Measurements from ENCODE around the gene POU2F1. TPM values are rescaled to one million over a fixed set of nuclear protein-coding genes. Genes with fewer than 3 reads are reported as not detected.

POU2F1 gene
- total RNA-seq, 1 experiment from 2014 or later, result 43.2 TPM

DNA sequence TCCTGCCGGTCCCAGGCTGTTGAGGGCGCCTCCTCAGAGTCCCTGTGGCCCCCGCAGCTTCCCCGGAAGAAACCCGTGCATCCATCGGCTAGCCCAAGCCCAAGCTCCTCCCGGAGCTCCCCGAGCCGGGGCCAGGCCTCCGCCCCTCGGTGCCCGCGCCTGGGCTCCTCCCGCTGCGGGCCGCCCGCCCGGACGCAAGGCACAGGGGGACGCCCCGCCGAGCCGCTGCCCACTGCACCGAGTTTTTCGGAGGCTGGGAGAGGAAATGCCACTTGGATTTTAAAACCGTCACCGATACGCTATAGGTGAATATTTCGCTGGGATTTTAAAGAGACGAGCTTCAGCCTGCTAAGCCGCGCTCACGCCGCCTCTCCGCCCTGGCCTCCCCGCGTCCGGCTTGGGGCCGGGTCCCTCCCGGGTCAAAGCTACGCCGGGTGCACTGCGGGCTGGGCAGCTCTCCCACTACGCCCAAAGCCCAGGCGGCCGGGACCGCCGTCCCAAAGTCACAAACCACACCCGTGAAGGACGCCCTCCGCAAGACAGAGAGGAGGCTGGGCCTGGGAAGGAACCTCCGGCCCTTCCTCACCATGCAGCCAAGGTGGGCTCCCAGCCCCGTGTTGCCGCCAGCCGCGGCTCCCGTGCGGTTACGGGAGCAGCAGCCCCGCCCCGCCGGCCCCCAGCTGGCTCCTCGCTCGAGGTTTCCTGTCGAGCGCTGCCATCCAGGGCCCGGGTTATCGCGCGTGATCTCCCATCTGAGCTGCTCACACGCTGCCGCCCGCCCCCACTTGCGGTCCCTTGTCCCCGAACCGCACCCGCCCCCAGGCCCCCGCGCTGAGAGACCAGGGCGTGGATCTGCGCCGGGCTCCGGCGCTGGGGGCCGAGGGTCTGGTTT, 234.5 kb downstream of the POU2F1 start:
- peak overlapping the region; percentile 86 for H3K9ac ChIP-seq (ENCODE audit: low read length)
- DNase-seq, result peak; percentile 85
- peaks cover 21% of the 10 kb centered on the region for H3K4me1 ChIP-seq (ENCODE audit: low read length)
- no peaks in the 10 kb centered on the region; the same call in 1 of the 2 replicates for H3K27me3 ChIP-seq (ENCODE audit: low read length)
- H3K9me2 ChIP-seq (replicated peaks; ENCODE audit: insufficient read depth, low read length), result no peaks in the 10 kb centered on the region
- peak overlapping the region; percentile 100 for H3K4me2 ChIP-seq (ENCODE audit: low read depth, low read length, poor library complexity, severe bottlenecking)
- H3K79me2 ChIP-seq (ENCODE audit: low read length), result no peaks in the 10 kb centered on the region
- H3K4me3 ChIP-seq (ENCODE audit: low read length), result peak overlapping the region; percentile 73
- no peaks in the 10 kb centered on the region for H4K20me1 ChIP-seq (ENCODE audit: insufficient read depth, low read depth, low read length)
- peak overlapping the region; percentile 100 for H2AFZ ChIP-seq (ENCODE audit: low read length)
- no peaks in the 10 kb centered on the region for H3K9me3 ChIP-seq (ENCODE audit: low read length)
- H3K27ac ChIP-seq (ENCODE audit: low read length), result no peak overlapping the region
- no peaks in the 10 kb centered on the region for H3K36me3 ChIP-seq (ENCODE audit: insufficient read depth, low read length)

- Histone ChIP-seq H2AFZ (ENCODE audit: low read length) (peak overlapping the region; percentile 100), H3K9me2 (replicated peaks; ENCODE audit: insufficient read depth, low read length) (no peaks in the 10 kb centered on the region), H3K4me1 (ENCODE audit: low read length) (peaks cover 21% of the 10 kb centered on the region), H3K36me3 (ENCODE audit: insufficient read depth, low read length) (no peaks in the 10 kb centered on the region), H3K79me2 (ENCODE audit: low read length) (no peaks in the 10 kb centered on the region), H3K4me3 (ENCODE audit: low read length) (peak overlapping the region; percentile 73), H3K27me3 (ENCODE audit: low read length) (no peaks in the 10 kb centered on the region; the same call in 1 of the 2 replicates), H3K9ac (ENCODE audit: low read length) (peak overlapping the region; percentile 86), H3K9me3 (ENCODE audit: low read length) (no peaks in the 10 kb centered on the region), H3K27ac (ENCODE audit: low read length) (no peak overlapping the region), H4K20me1 (ENCODE audit: insufficient read depth, low read depth, low read length) (no peaks in the 10 kb centered on the region), H3K4me2 (ENCODE audit: low read depth, low read length, poor library complexity, severe bottlenecking) (peak overlapping the region; percentile 100)
- DNase-seq, result no peak
These were observed 235.2 kb downstream of the POU2F1 start for GRCh38 chr1:167455786-167456446.

DNA sequence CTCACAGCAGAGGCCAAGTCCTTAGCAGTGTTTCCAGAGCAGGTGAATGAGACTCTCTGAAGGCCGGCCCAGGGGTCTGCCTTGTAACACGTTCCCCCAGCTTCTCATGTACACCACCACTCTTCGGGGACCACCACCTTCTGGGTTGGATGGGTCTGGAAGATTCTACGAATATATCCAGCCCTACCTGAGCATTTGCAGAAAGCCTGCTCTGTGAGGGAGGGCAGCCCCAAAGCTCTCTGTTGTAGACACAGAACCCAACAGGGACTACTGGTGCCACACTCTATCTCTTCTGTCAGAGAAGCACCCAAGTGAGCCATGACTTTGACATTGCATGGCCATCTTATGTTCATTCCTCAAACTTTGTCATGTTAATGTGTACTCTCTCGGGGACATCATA, 235.8 kb downstream of the POU2F1 start:
- Histone ChIP-seq H3K79me2 (ENCODE audit: low read length) (no peaks in the 10 kb centered on the region), H3K9me3 (ENCODE audit: low read length) (no peaks in the 10 kb centered on the region), H3K4me1 (ENCODE audit: low read length) (peaks cover 21% of the 10 kb centered on the region), H3K36me3 (ENCODE audit: insufficient read depth, low read length) (no peaks in the 10 kb centered on the region), H3K9me2 (replicated peaks; ENCODE audit: insufficient read depth, low read length) (no peaks in the 10 kb centered on the region), H3K9ac (ENCODE audit: low read length) (no peak overlapping the region), H4K20me1 (ENCODE audit: insufficient read depth, low read depth, low read length) (no peaks in the 10 kb centered on the region), H2AFZ (ENCODE audit: low read length) (no peak overlapping the region), H3K4me3 (ENCODE audit: low read length) (no peak overlapping the region), H3K4me2 (ENCODE audit: low read depth, low read length, poor library complexity, severe bottlenecking) (no peak overlapping the region), H3K27ac (ENCODE audit: low read length) (no peak overlapping the region), H3K27me3 (ENCODE audit: low read length) (no peaks in the 10 kb centered on the region; the same call in 1 of the 2 replicates)
- no peak for DNase-seq

DNA sequence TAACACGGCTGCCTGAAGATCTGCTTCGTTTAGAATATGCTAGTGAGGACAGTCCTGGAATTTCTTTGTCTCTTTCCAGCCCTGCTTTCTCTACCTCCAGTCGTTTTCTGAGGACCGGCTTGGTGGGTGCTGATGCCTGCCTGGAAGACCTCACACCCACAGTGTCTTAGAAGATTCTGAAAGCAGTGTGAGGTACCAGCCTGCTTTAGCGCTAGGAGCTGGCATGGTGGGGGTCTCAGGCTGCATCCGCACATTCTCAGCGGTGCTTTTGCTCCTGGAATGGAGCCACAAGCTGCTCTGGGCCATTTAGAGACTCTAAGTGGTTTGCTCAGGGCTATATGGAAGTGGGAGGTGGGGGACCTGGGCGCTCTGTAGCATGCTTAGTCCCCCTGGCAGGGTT, 236.2 kb downstream of the POU2F1 start:
- Histone ChIP-seq H3K4me2 (ENCODE audit: low read depth, low read length, poor library complexity, severe bottlenecking) (no peak overlapping the region), H3K27ac (ENCODE audit: low read length) (no peak overlapping the region), H3K36me3 (ENCODE audit: insufficient read depth, low read length) (no peaks in the 10 kb centered on the region), H3K9ac (ENCODE audit: low read length) (no peak overlapping the region), H3K27me3 (ENCODE audit: low read length) (no peaks in the 10 kb centered on the region; the same call in 1 of the 2 replicates), H3K9me2 (replicated peaks; ENCODE audit: insufficient read depth, low read length) (no peaks in the 10 kb centered on the region), H4K20me1 (ENCODE audit: insufficient read depth, low read depth, low read length) (no peaks in the 10 kb centered on the region), H3K9me3 (ENCODE audit: low read length) (no peaks in the 10 kb centered on the region), H3K79me2 (ENCODE audit: low read length) (no peaks in the 10 kb centered on the region), H3K4me3 (ENCODE audit: low read length) (no peak overlapping the region), H2AFZ (ENCODE audit: low read length) (no peak overlapping the region), H3K4me1 (ENCODE audit: low read length) (peaks cover 21% of the 10 kb centered on the region)
- DNase-seq, result no peak

DNA sequence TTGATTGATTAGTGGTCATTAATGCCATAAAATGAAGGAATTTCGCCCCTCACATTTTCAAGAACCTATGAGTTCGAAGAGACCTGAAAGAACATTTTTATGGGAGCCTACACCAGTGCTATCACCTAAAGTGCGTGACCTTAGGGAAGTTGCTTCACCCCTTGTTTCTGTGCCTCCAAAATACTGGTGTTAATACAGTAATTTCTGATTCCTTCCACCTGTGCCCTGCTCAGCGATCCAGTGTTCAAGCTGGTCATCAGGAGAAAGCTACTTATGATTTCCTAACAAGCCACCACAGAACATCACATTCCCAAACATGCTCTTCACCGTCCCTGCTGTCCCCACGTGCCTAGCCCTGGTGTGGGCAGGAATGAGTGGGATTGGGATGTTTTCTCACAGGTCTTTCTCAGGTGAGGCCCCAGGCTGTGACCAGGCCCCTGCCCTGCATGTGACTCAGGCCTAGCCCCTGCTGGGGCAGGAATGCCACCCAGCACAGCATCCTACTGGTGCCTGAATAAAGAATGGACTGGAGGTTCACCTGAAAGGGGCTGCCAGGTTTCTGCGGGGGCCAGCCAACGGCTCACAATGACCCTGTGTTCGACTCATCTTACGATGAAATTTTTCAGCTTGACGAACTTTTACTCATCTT, 237.4 kb downstream of the POU2F1 start:
- Histone ChIP-seq H3K36me3 (ENCODE audit: insufficient read depth, low read length) (no peaks in the 10 kb centered on the region), H3K9me3 (ENCODE audit: low read length) (no peaks in the 10 kb centered on the region), H3K27ac (ENCODE audit: low read length) (no peak overlapping the region), H3K9me2 (replicated peaks; ENCODE audit: insufficient read depth, low read length) (no peaks in the 10 kb centered on the region), H3K4me1 (ENCODE audit: low read length) (peaks cover 21% of the 10 kb centered on the region), H3K9ac (ENCODE audit: low read length) (no peak overlapping the region), H4K20me1 (ENCODE audit: insufficient read depth, low read depth, low read length) (no peaks in the 10 kb centered on the region), H3K79me2 (ENCODE audit: low read length) (no peaks in the 10 kb centered on the region), H3K4me2 (ENCODE audit: low read depth, low read length, poor library complexity, severe bottlenecking) (no peak overlapping the region), H3K27me3 (ENCODE audit: low read length) (no peaks in the 10 kb centered on the region; the same call in 1 of the 2 replicates), H2AFZ (ENCODE audit: low read length) (no peak overlapping the region), H3K4me3 (ENCODE audit: low read length) (no peak overlapping the region)
- no peak for DNase-seq

- H3K4me2 ChIP-seq (ENCODE audit: low read depth, low read length, poor library complexity, severe bottlenecking), result no peak overlapping the region
- H3K9ac ChIP-seq (ENCODE audit: low read length), result no peak overlapping the region
- peaks cover 6% of the 10 kb centered on the region for H3K4me1 ChIP-seq (ENCODE audit: low read length)
- H4K20me1 ChIP-seq (ENCODE audit: insufficient read depth, low read depth, low read length), result no peaks in the 10 kb centered on the region
- H3K27ac ChIP-seq (ENCODE audit: low read length), result no peak overlapping the region
- no peaks in the 10 kb centered on the region for H3K9me3 ChIP-seq (ENCODE audit: low read length)
- H2AFZ ChIP-seq (ENCODE audit: low read length), result no peak overlapping the region
- H3K9me2 ChIP-seq (replicated peaks; ENCODE audit: insufficient read depth, low read length), result no peaks in the 10 kb centered on the region
- H3K79me2 ChIP-seq (ENCODE audit: low read length), result no peaks in the 10 kb centered on the region
- H3K27me3 ChIP-seq (ENCODE audit: low read length), result no peaks in the 10 kb centered on the region
- H3K4me3 ChIP-seq (ENCODE audit: low read length), result no peak overlapping the region
- no peaks in the 10 kb centered on the region for H3K36me3 ChIP-seq (ENCODE audit: insufficient read depth, low read length)
- no peak for DNase-seq
These were observed 240.2 kb downstream of the POU2F1 start for GRCh38 chr1:167460836-167461235.

GRCh38 chr1:167462341-167462740, 241.7 kb downstream of the POU2F1 start:
- H3K4me1 ChIP-seq (ENCODE audit: low read length), result no peaks in the 10 kb centered on the region
- no peaks in the 10 kb centered on the region for H3K79me2 ChIP-seq (ENCODE audit: low read length)
- H3K27ac ChIP-seq (ENCODE audit: low read length), result no peak overlapping the region
- no peaks in the 10 kb centered on the region for H3K27me3 ChIP-seq (ENCODE audit: low read length)
- DNase-seq, result no peak
- H2AFZ ChIP-seq (ENCODE audit: low read length), result no peak overlapping the region
- no peaks in the 10 kb centered on the region for H3K36me3 ChIP-seq (ENCODE audit: insufficient read depth, low read length)
- H3K4me3 ChIP-seq (ENCODE audit: low read length), result no peak overlapping the region
- no peak overlapping the region for H3K9ac ChIP-seq (ENCODE audit: low read length)
- no peaks in the 10 kb centered on the region for H3K9me3 ChIP-seq (ENCODE audit: low read length)
- H3K9me2 ChIP-seq (replicated peaks; ENCODE audit: insufficient read depth, low read length), result no peaks in the 10 kb centered on the region
- H3K4me2 ChIP-seq (ENCODE audit: low read depth, low read length, poor library complexity, severe bottlenecking), result no peak overlapping the region
- no peaks in the 10 kb centered on the region for H4K20me1 ChIP-seq (ENCODE audit: insufficient read depth, low read depth, low read length)

GRCh38 chr1:167463080-167463479, 242.4 kb downstream of the POU2F1 start:
- H3K9ac ChIP-seq (ENCODE audit: low read length), result no peak overlapping the region
- H3K36me3 ChIP-seq (ENCODE audit: insufficient read depth, low read length), result no peaks in the 10 kb centered on the region
- no peak overlapping the region for H2AFZ ChIP-seq (ENCODE audit: low read length)
- no peaks in the 10 kb centered on the region for H4K20me1 ChIP-seq (ENCODE audit: insufficient read depth, low read depth, low read length)
- H3K79me2 ChIP-seq (ENCODE audit: low read length), result no peaks in the 10 kb centered on the region
- no peak overlapping the region for H3K27ac ChIP-seq (ENCODE audit: low read length)
- H3K9me2 ChIP-seq (replicated peaks; ENCODE audit: insufficient read depth, low read length), result no peaks in the 10 kb centered on the region
- no peaks in the 10 kb centered on the region for H3K27me3 ChIP-seq (ENCODE audit: low read length)
- no peak overlapping the region for H3K4me2 ChIP-seq (ENCODE audit: low read depth, low read length, poor library complexity, severe bottlenecking)
- no peaks in the 10 kb centered on the region for H3K4me1 ChIP-seq (ENCODE audit: low read length)
- no peak overlapping the region for H3K4me3 ChIP-seq (ENCODE audit: low read length)
- H3K9me3 ChIP-seq (ENCODE audit: low read length), result no peaks in the 10 kb centered on the region
- no peak for DNase-seq

Data from Karpas-422 (cell line).